Measurements from ENCODE around the gene GPC5.

GPC5 gene

GRCh38 chr13:91893040-91893439 is 494.6 kb downstream of the GPC5 start:
- TF ChIP-seq TAF1 (IDR thresholded peaks at IDR 0.05; ENCODE audit: borderline replicate concordance, insufficient read depth, low read length) = no peak
- TF ChIP-seq FOXP2 (optimal IDR thresholded peaks at IDR 0.05; ENCODE audit: borderline replicate concordance, extremely low read depth, extremely low read length, insufficient read depth) = no peak
- no peak for TF ChIP-seq SIN3A (IDR thresholded peaks at IDR 0.05; ENCODE audit: borderline replicate concordance, insufficient read depth, low read length)
- TF ChIP-seq, protein P1, sequence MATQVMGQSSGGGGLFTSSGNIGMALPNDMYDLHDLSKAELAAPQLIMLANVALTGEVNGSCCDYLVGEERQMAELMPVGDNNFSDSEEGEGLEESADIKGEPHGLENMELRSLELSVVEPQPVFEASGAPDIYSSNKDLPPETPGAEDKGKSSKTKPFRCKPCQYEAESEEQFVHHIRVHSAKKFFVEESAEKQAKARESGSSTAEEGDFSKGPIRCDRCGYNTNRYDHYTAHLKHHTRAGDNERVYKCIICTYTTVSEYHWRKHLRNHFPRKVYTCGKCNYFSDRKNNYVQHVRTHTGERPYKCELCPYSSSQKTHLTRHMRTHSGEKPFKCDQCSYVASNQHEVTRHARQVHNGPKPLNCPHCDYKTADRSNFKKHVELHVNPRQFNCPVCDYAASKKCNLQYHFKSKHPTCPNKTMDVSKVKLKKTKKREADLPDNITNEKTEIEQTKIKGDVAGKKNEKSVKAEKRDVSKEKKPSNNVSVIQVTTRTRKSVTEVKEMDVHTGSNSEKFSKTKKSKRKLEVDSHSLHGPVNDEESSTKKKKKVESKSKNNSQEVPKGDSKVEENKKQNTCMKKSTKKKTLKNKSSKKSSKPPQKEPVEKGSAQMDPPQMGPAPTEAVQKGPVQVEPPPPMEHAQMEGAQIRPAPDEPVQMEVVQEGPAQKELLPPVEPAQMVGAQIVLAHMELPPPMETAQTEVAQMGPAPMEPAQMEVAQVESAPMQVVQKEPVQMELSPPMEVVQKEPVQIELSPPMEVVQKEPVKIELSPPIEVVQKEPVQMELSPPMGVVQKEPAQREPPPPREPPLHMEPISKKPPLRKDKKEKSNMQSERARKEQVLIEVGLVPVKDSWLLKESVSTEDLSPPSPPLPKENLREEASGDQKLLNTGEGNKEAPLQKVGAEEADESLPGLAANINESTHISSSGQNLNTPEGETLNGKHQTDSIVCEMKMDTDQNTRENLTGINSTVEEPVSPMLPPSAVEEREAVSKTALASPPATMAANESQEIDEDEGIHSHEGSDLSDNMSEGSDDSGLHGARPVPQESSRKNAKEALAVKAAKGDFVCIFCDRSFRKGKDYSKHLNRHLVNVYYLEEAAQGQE (IDR thresholded peaks at IDR 0.05; ENCODE audit: insufficient read depth in 1 of 2, low read depth in 2 of 2, low read length in 2 of 2) = no peak
- TF ChIP-seq POLR2AphosphoS5 (IDR thresholded peaks at IDR 0.05; ENCODE audit: low read depth, low read length) = no peak

GRCh38 chr13:91894316-91894715 is 495.9 kb downstream of the GPC5 start:
- TF ChIP-seq SIN3A (IDR thresholded peaks at IDR 0.05; ENCODE audit: borderline replicate concordance, insufficient read depth, low read length) = no peak

- TF ChIP-seq SIN3A (IDR thresholded peaks at IDR 0.05; ENCODE audit: borderline replicate concordance, insufficient read depth, low read length) = no peak
- no peak for TF ChIP-seq POLR2AphosphoS5 (IDR thresholded peaks at IDR 0.05; ENCODE audit: low read depth, low read length)
- TF ChIP-seq TAF1 (IDR thresholded peaks at IDR 0.05; ENCODE audit: borderline replicate concordance, insufficient read depth, low read length) = no peak
- no peak for TF ChIP-seq FOXP2 (optimal IDR thresholded peaks at IDR 0.05; ENCODE audit: borderline replicate concordance, extremely low read depth, extremely low read length, insufficient read depth)
- TF ChIP-seq, protein P1 (IDR thresholded peaks at IDR 0.05; ENCODE audit: insufficient read depth in 1 of 2, low read depth in 2 of 2, low read length in 2 of 2) = no peak
Measured at GRCh38 chr13:91896547-91896946, 498.1 kb downstream of the GPC5 start.

DNA sequence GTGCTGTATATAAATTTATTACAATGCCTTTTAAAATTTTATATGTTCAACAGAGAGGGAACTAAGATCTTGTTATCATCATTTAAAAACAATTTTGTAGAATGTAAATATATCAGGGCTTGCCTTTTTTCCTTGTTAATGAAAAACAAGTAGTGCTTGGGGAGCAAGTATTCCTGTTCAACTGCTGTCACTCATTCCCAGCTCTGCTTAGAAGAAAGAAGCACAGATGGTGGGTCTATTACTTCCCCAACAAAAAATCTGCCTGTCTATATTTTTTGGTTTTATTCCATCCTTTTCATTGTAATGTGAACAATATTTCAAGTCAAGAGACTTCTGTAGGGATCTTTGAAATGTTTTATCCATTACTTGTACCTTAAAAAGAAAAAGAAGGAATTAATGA is 503.9 kb downstream of the GPC5 start:
- TF ChIP-seq SIN3A (IDR thresholded peaks at IDR 0.05; ENCODE audit: borderline replicate concordance, insufficient read depth, low read length) (no peak), POLR2AphosphoS5 (IDR thresholded peaks at IDR 0.05; ENCODE audit: low read depth, low read length) (no peak), FOXP2 (optimal IDR thresholded peaks at IDR 0.05; ENCODE audit: borderline replicate concordance, extremely low read depth, extremely low read length, insufficient read depth) (no peak), TAF1 (IDR thresholded peaks at IDR 0.05; ENCODE audit: borderline replicate concordance, insufficient read depth, low read length) (no peak)
- TF ChIP-seq, protein P1 (IDR thresholded peaks at IDR 0.05; ENCODE audit: insufficient read depth in 1 of 2, low read depth in 2 of 2, low read length in 2 of 2) = no peak

- no peak for TF ChIP-seq TAF1 (IDR thresholded peaks at IDR 0.05; ENCODE audit: borderline replicate concordance, insufficient read depth, low read length)
- TF ChIP-seq FOXP2 (optimal IDR thresholded peaks at IDR 0.05; ENCODE audit: borderline replicate concordance, extremely low read depth, extremely low read length, insufficient read depth) = no peak
- no peak for TF ChIP-seq SIN3A (IDR thresholded peaks at IDR 0.05; ENCODE audit: borderline replicate concordance, insufficient read depth, low read length)
- no peak for TF ChIP-seq POLR2AphosphoS5 (IDR thresholded peaks at IDR 0.05; ENCODE audit: low read depth, low read length)
- TF ChIP-seq, protein P1 (IDR thresholded peaks at IDR 0.05; ENCODE audit: insufficient read depth in 1 of 2, low read depth in 2 of 2, low read length in 2 of 2) = no peak
Measured at GRCh38 chr13:91904005-91904404, 505.6 kb downstream of the GPC5 start.

Data from PFSK-1 (cell line).